Sigmoid colon (tissue), 7 donors: ENCODE results near the gene PIK3R5. TPM values are rescaled to one million over a fixed set of nuclear protein-coding genes. Genes with fewer than 3 reads are reported as not detected.

ENCODE experiments used
- DNase-seq: peaks from one replicate; pipeline ENCODE4 v3.0.0-alpha.2; 2019
- H3K27ac ChIP-seq, 4 donors: fragments of 200-600 bp; sonication (generic); one replicate each; pipeline ENCODE4 v1.5.1; 2016 to 2019; ENCODE audit warnings: mild to moderate bottlenecking in 1 of 4
- H3K27me3 ChIP-seq, 3 donors: fragments of 200-600 bp; sonication (generic); one replicate each; pipeline ENCODE4 v1.5.1; 2019; ENCODE audit warnings: mild to moderate bottlenecking in 1 of 3
- H3K36me3 ChIP-seq, 4 donors: fragments of 200-600 bp; sonication (generic); one replicate each; pipeline ENCODE4 v1.5.1; 2016 to 2019
- H3K4me1 ChIP-seq, 4 donors: fragments of 200-600 bp; sonication (generic); one replicate each; pipeline ENCODE4 v1.5.1; 2017 to 2019
- H3K4me3 ChIP-seq, 4 donors: fragments of 200-600 bp; sonication (generic); one replicate each; pipeline ENCODE4 v1.5.1; 2017 to 2019; ENCODE audit warnings: mild to moderate bottlenecking in 2 of 4, moderate library complexity in 1 of 4
- H3K9me3 ChIP-seq, 4 donors: fragments of 200-600 bp in 3 of 4; sonication (generic) in 3 of 4; one replicate each; pipeline versions ENCODE4 v1.5.1 to v1.6.1; 2013 to 2019
- CTCF ChIP-seq, 4 experiments: fragments of 450-650 bp in 3 of 4; fragments of 200-600 bp in 1 of 4; IDR thresholded peaks; one replicate each; pipeline ENCODE4 v1.5.1; 2016 to 2019; ENCODE audit warnings: antibody characterized with exemption in 4 of 4, mild to moderate bottlenecking in 3 of 4, moderate library complexity in 2 of 4
- EP300 ChIP-seq, 4 donors: sonication (generic); formaldehyde crosslinking; IDR thresholded peaks; one replicate each; pipeline ENCODE4 v1.6.1; 2017; ENCODE audit warnings: antibody characterized with exemption in 4 of 4
- POLR2A ChIP-seq, 2 donors: fragments of 450-650 bp; IDR thresholded peaks; one replicate each; pipeline ENCODE4 v1.6.1; 2016; ENCODE audit warnings: antibody characterized with exemption in 2 of 2, mild to moderate bottlenecking in 2 of 2, moderate library complexity in 2 of 2
- POLR2AphosphoS5 ChIP-seq, 4 donors: sonication (generic); formaldehyde crosslinking; IDR thresholded peaks; one replicate each; pipeline ENCODE4 v1.6.1; 2017; ENCODE audit warnings: antibody characterized with exemption in 4 of 4
- WGBS, 2 donors: extraction: QIAGEN DNeasy Blood & Tissue Kit; methylation state at CpG; one replicate each; pipeline ENCODE4 v1.1.7; 2013; 5-methylcytosine and 5-hydroxymethylcytosine counted together
- intact Hi-C: fragments of 100-400 bp; cut with DNase I; formaldehyde crosslinking; loops from one replicate; pipeline ENCODE4 v1.15.1; 2023
- polyA plus RNA-seq, 3 donors: library from polyadenylated mRNA; stranded (reverse); fragments of 200-250 nt; gene quantifications; one replicate each; pipeline ENCODE4 v1.2.3, GENCODE V29; 2013
- total RNA-seq, 4 donors: library from RNA; depleted of rRNA; stranded (reverse); fragments of >200 nt; gene quantifications; one replicate each; pipeline ENCODE4 v1.1.0, GENCODE V29; 2016
- donor health status: healthy with polysubstance abuse.
- donor health status: Bipolar disorder and iron deficiency.
- donor health status: healthy.

Gene PIK3R5
- total and polyA plus RNA-seq, 7 donors, result 2.4 to 13.6 (median 8.2) TPM

- H3K27ac ChIP-seq, result no peak overlapping the region
- H3K4me1 ChIP-seq, result peaks cover 0 to 8% (median 7%) of the 10 kb centered on the region in 4 donors
- no peaks in the 10 kb centered on the region for H3K36me3 ChIP-seq
- intact Hi-C loops, result no loop called here
- H3K27me3 ChIP-seq, result peaks cover 11 to 55% (median 23%) of the 10 kb centered on the region in 3 donors
- no peaks in the 10 kb centered on the region for H3K9me3 ChIP-seq
- H3K4me3 ChIP-seq, result no peak overlapping the region
- DNase-seq, result no peak
- 83 to 90% methylated on average over 5 of the region's 5 CpGs for WGBS, 2 donors
- TF ChIP-seq CTCF (IDR thresholded peaks at IDR 0.05) (no peak), EP300 (IDR thresholded peaks at IDR 0.05) (no peak), POLR2AphosphoS5 (IDR thresholded peaks at IDR 0.05) (no peak), POLR2A (IDR thresholded peaks at IDR 0.05) (no peak)
Measured at GRCh38 chr17:8961829-8962228, 3.7 kb downstream of the PIK3R5 start.

GRCh38 chr17:8960325-8961140, 5.0 kb downstream of the PIK3R5 start:
- no peak overlapping the region for H3K4me3 ChIP-seq
- H3K36me3 ChIP-seq, result no peaks in the 10 kb centered on the region
- no peak for DNase-seq
- WGBS, 2 donors, result 74 to 75% methylated on average over 10 of the region's 10 CpGs
- no peak overlapping the region for H3K27ac ChIP-seq
- H3K4me1 ChIP-seq, result peaks cover 0 to 5% (median 4%) of the 10 kb centered on the region in 4 donors
- TF ChIP-seq POLR2A (IDR thresholded peaks at IDR 0.05) (no peak), CTCF (IDR thresholded peaks at IDR 0.05) (no peak), POLR2AphosphoS5 (IDR thresholded peaks at IDR 0.05) (no peak), EP300 (IDR thresholded peaks at IDR 0.05) (no peak)
- peaks cover 7 to 46% (median 11%) of the 10 kb centered on the region in 3 donors for H3K27me3 ChIP-seq
- no peaks in the 10 kb centered on the region for H3K9me3 ChIP-seq
- intact Hi-C loops, result no loop called here

- intact Hi-C loops, result no loop called here
- TF ChIP-seq POLR2A (IDR thresholded peaks at IDR 0.05), result no peak
- TF ChIP-seq EP300 (IDR thresholded peaks at IDR 0.05), result no peak
- no peak for TF ChIP-seq POLR2AphosphoS5 (IDR thresholded peaks at IDR 0.05)
- TF ChIP-seq CTCF (IDR thresholded peaks at IDR 0.05), result no peak
- H3K27ac ChIP-seq, result no peak overlapping the region
- H3K36me3 ChIP-seq, result no peaks in the 10 kb centered on the region
- no peak overlapping the region for H3K4me3 ChIP-seq
- no peaks in the 10 kb centered on the region for H3K9me3 ChIP-seq
- no peak for DNase-seq
- H3K27me3 ChIP-seq, result peaks cover 0 to 35% (median 2%) of the 10 kb centered on the region in 3 donors
- no peaks in the 10 kb centered on the region for H3K4me1 ChIP-seq
- WGBS, 2 donors, result 86% methylated on average over 9 of the region's 9 CpGs
Measured at GRCh38 chr17:8959312-8959918, 6.1 kb downstream of the PIK3R5 start.

GRCh38 chr17:8957721-8958120, 7.8 kb downstream of the PIK3R5 start:
- Histone ChIP-seq H3K27ac (no peak overlapping the region), H3K4me3 (no peak overlapping the region), H3K36me3 (no peaks in the 10 kb centered on the region), H3K4me1 (no peaks in the 10 kb centered on the region), H3K9me3 (no peaks in the 10 kb centered on the region), H3K27me3 (peaks cover 0 to 19% (median 0%) of the 10 kb centered on the region in 3 donors)
- TF ChIP-seq EP300 (IDR thresholded peaks at IDR 0.05) (no peak), POLR2A (IDR thresholded peaks at IDR 0.05) (no peak)
- WGBS, 2 donors, result 88 to 94% methylated on average over 8 of the region's 8 CpGs
- intact Hi-C loops, result no loop called here
- no peak for DNase-seq

- TF ChIP-seq POLR2A (IDR thresholded peaks at IDR 0.05), result no peak
- TF ChIP-seq POLR2AphosphoS5 (IDR thresholded peaks at IDR 0.05), result no peak
- TF ChIP-seq CTCF (IDR thresholded peaks at IDR 0.05), result no peak
- Histone ChIP-seq H3K4me1 (no peaks in the 10 kb centered on the region), H3K9me3 (no peaks in the 10 kb centered on the region), H3K36me3 (no peaks in the 10 kb centered on the region), H3K4me3 (no peak overlapping the region), H3K27ac (peak overlapping the region in 1 of 4 donors; percentile 21), H3K27me3 (peaks cover 0 to 10% (median 0%) of the 10 kb centered on the region in 3 donors)
- intact Hi-C loops, result no loop called here
- WGBS, 2 donors, result 59 to 61% methylated on average over 5 of the region's 5 CpGs
- no peak for DNase-seq
Measured at GRCh38 chr17:8956465-8956902, 9.0 kb downstream of the PIK3R5 start.
